ENCODE data around the gene GAL3ST2. TPM values are rescaled to one million over a fixed set of nuclear protein-coding genes. Genes with fewer than 3 reads are reported as not detected.
A peak's percentile ranks its signal among the peaks of the same experiment; 100 is the strongest.

Gene GAL3ST2
- total RNA-seq, 1 donor from 2014 or later: not detected

DNA sequence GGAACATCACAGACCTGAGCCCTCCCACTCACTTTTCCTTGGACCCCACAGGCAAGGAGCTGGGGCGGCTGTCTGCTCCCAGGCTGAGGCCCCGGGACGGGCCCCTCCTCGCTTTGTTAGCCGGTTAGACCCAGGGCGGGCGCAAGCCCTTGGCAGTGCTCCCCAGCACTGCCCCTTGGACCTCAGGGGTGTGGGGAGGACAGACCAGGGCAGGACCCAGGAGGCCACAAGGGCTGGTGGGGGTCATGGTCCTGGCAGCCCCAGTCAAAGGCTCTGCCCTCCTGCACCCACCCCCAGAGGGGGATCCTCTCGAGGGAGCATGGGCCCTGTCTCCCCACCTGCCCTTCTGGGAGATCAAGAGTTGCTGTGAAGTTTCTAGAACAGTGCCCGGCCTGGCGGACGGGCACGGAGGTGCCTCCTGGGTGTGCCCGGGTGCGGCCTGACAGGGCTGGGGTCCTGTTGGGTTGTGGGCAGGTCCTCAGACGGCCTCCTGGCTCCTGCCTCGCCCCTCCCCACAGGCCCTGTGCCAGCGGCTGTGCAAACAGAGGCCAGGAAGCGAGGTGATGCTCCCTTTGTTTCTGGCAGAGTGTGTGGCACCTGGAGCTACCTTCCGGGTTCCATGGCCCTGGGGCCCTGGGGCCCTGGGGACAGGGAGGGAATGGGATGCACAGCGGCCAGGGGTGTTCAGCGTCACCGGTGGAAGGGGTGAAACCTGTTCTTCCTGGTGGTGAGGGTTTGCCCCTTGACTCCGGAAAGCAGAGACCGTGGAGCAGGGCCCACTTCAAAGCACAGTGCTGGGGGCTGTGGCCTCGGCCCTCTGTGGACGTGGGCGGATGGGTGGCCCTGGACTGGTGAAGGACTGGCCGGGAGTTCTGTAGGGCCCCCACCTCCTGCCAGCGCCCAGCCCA is 2.9 kb upstream of the GAL3ST2 start:
- Mint-ChIP-seq H3K4me1 (ENCODE audit: low read depth, unreplicated experiment) (no peaks in the 10 kb centered on the region), H3K36me3 (ENCODE audit: low read depth, unreplicated experiment) (peaks cover 3% of the 10 kb centered on the region), H3K27me3 (ENCODE audit: low read depth, unreplicated experiment) (peaks cover 4% of the 10 kb centered on the region), H3K4me3 (ENCODE audit: unreplicated experiment) (no peak overlapping the region), H3K9me3 (ENCODE audit: unreplicated experiment) (no peaks in the 10 kb centered on the region), H3K27ac (ENCODE audit: unreplicated experiment) (no peak overlapping the region)
- no peak overlapping the region for H3K4me2 ChIP-seq (ENCODE audit: low read length)
- no peak overlapping the region for H3K9ac ChIP-seq (ENCODE audit: low read length)
- no peaks in the 10 kb centered on the region for H3K79me2 ChIP-seq (ENCODE audit: insufficient read depth, low read length)
- DNase-seq (ENCODE audit: low read depth) (no peak), FAIRE-seq (no peak)
- no peak overlapping the region for H3K4me3 ChIP-seq (ENCODE audit: insufficient read depth, low read depth, low read length)
- H3K27me3 ChIP-seq (ENCODE audit: insufficient read depth, low read length): no peaks in the 10 kb centered on the region
- H4K20me1 ChIP-seq (ENCODE audit: insufficient read depth, low read length): no peaks in the 10 kb centered on the region
- peaks cover 11% of the 10 kb centered on the region for H3K4me1 ChIP-seq (ENCODE audit: insufficient read depth, low read length)
- no peaks in the 10 kb centered on the region for H3K9me3 ChIP-seq (ENCODE audit: insufficient read depth, low read depth, low read length)
- H3K27ac ChIP-seq (ENCODE audit: low read depth, low read length): no peak overlapping the region
- no peaks in the 10 kb centered on the region for H3K36me3 ChIP-seq (ENCODE audit: insufficient read depth, low read length)
- H2AFZ ChIP-seq (ENCODE audit: low read depth, low read length): no peak overlapping the region
- no peak for TF ChIP-seq EZH2 (IDR thresholded peaks at IDR 0.05; ENCODE audit: insufficient read depth, low read length)
- TF ChIP-seq, protein P1, sequence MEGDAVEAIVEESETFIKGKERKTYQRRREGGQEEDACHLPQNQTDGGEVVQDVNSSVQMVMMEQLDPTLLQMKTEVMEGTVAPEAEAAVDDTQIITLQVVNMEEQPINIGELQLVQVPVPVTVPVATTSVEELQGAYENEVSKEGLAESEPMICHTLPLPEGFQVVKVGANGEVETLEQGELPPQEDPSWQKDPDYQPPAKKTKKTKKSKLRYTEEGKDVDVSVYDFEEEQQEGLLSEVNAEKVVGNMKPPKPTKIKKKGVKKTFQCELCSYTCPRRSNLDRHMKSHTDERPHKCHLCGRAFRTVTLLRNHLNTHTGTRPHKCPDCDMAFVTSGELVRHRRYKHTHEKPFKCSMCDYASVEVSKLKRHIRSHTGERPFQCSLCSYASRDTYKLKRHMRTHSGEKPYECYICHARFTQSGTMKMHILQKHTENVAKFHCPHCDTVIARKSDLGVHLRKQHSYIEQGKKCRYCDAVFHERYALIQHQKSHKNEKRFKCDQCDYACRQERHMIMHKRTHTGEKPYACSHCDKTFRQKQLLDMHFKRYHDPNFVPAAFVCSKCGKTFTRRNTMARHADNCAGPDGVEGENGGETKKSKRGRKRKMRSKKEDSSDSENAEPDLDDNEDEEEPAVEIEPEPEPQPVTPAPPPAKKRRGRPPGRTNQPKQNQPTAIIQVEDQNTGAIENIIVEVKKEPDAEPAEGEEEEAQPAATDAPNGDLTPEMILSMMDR (IDR thresholded peaks at IDR 0.05; ENCODE audit: insufficient read depth, low read depth, low read length): no peak

- H3K79me2 ChIP-seq (ENCODE audit: insufficient read depth, low read length): no peaks in the 10 kb centered on the region
- Mint-ChIP-seq H3K27me3 (ENCODE audit: low read depth, unreplicated experiment) (peaks cover 4% of the 10 kb centered on the region), H3K9me3 (ENCODE audit: unreplicated experiment) (no peaks in the 10 kb centered on the region), H3K36me3 (ENCODE audit: low read depth, unreplicated experiment) (peaks cover 3% of the 10 kb centered on the region), H3K4me3 (ENCODE audit: unreplicated experiment) (no peak overlapping the region), H3K4me1 (ENCODE audit: low read depth, unreplicated experiment) (no peaks in the 10 kb centered on the region), H3K27ac (ENCODE audit: unreplicated experiment) (no peak overlapping the region)
- DNase-seq (ENCODE audit: low read depth): peak; percentile 53
- H2AFZ ChIP-seq (ENCODE audit: low read depth, low read length): no peak overlapping the region
- no peaks in the 10 kb centered on the region for H3K36me3 ChIP-seq (ENCODE audit: insufficient read depth, low read length)
- no peak overlapping the region for H3K9ac ChIP-seq (ENCODE audit: low read length)
- peak overlapping the region; percentile 67 for H3K4me2 ChIP-seq (ENCODE audit: low read length)
- H3K27ac ChIP-seq (ENCODE audit: low read depth, low read length): no peak overlapping the region
- no peaks in the 10 kb centered on the region for H3K27me3 ChIP-seq (ENCODE audit: insufficient read depth, low read length)
- H3K4me3 ChIP-seq (ENCODE audit: insufficient read depth, low read depth, low read length): no peak overlapping the region
- FAIRE-seq: no peak
- no peaks in the 10 kb centered on the region for H3K9me3 ChIP-seq (ENCODE audit: insufficient read depth, low read depth, low read length)
- no peak for TF ChIP-seq EZH2 (IDR thresholded peaks at IDR 0.05; ENCODE audit: insufficient read depth, low read length)
- TF ChIP-seq, protein P1 (IDR thresholded peaks at IDR 0.05; ENCODE audit: insufficient read depth, low read depth, low read length): no peak
- peaks cover 11% of the 10 kb centered on the region for H3K4me1 ChIP-seq (ENCODE audit: insufficient read depth, low read length)
- H4K20me1 ChIP-seq (ENCODE audit: insufficient read depth, low read length): no peaks in the 10 kb centered on the region
Observed at GRCh38 chr2:241774419-241775222, 2.0 kb upstream of the GAL3ST2 start.
